22Rv1 (cell line): ENCODE measurements around the gene INO80.

ENCODE experiments used
- ZFX ChIP-seq: fragments of 450-650 bp; IDR thresholded peaks from 2 replicates; pipeline ENCODE4 v1.6.1; 2017; ENCODE audit warnings: antibody characterized with exemption, borderline replicate concordance
- TF ChIP-seq, protein P1 (sequence below): fragments of 450-650 bp; IDR thresholded peaks from 2 replicates; pipeline ENCODE4 v1.5.1; 2017; ENCODE audit warnings: mild to moderate bottlenecking

DNA sequence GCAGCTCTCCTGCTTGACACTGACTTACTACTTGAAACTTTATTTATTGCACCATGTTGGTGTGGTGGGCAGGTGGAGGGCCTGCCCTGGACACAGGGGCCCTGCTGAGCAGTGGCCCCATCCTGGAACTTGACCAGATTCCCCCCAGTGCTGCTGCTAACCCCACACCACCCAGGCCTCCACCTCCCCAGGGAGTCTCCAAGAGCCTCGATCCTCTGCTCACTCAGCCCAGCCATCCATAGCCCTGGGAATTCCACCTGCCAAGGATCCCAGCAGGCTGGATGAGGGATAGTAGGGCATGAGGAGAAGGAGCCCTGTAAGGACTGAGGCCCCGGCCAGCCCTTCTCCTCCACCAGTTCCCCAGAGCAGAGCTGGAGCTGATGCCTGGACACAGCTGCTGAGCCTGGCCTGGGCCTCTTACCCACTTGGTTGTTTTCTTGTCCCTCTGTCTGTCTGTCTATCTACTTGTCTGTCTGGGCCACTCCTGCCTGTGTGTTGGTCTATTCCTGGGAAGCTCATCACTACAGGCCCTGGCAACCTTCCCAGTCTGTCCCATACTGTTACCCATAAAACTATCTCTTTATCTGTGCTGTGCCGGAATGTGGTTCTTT lies 160.0 kb downstream of the INO80 start:
- TF ChIP-seq, protein P1, sequence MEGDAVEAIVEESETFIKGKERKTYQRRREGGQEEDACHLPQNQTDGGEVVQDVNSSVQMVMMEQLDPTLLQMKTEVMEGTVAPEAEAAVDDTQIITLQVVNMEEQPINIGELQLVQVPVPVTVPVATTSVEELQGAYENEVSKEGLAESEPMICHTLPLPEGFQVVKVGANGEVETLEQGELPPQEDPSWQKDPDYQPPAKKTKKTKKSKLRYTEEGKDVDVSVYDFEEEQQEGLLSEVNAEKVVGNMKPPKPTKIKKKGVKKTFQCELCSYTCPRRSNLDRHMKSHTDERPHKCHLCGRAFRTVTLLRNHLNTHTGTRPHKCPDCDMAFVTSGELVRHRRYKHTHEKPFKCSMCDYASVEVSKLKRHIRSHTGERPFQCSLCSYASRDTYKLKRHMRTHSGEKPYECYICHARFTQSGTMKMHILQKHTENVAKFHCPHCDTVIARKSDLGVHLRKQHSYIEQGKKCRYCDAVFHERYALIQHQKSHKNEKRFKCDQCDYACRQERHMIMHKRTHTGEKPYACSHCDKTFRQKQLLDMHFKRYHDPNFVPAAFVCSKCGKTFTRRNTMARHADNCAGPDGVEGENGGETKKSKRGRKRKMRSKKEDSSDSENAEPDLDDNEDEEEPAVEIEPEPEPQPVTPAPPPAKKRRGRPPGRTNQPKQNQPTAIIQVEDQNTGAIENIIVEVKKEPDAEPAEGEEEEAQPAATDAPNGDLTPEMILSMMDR: no peak
- TF ChIP-seq ZFX: no peak
